GM10248 (cell line): ENCODE measurements around the gene CGGBP1.
A peak's percentile ranks its signal among the peaks of the same experiment; 100 is the strongest.

ENCODE experiments used
- CTCF ChIA-PET: fragments of 300-600 bp; sonication (Branson Sonifier 250); formaldehyde crosslinking; extraction: SDS; loops from one replicate; lab custom pipeline; 2021; ENCODE audit warnings: antibody characterized with exemption; lab: Yijun Ruan, JAX
- POLR2A ChIA-PET: fragments of 350-650 bp; sonication (Branson Sonifier 250); formaldehyde crosslinking; extraction: SDS; loops from one replicate; lab custom pipeline; 2020; ENCODE audit warnings: antibody characterized with exemption; lab: Yijun Ruan, JAX
- DNase-seq: peaks from one replicate; pipeline ENCODE4 v3.0.0; 2012; ENCODE audit errors: extremely low spot score
- CTCF ChIP-seq: IDR thresholded peaks from 2 replicates; pipeline ENCODE4 v1.5.1; 2012; ENCODE audit warnings: mild to moderate bottlenecking, low read depth; ENCODE audit errors: extremely low read depth, missing control alignments, control extremely low read depth

The CGGBP1 gene

DNA sequence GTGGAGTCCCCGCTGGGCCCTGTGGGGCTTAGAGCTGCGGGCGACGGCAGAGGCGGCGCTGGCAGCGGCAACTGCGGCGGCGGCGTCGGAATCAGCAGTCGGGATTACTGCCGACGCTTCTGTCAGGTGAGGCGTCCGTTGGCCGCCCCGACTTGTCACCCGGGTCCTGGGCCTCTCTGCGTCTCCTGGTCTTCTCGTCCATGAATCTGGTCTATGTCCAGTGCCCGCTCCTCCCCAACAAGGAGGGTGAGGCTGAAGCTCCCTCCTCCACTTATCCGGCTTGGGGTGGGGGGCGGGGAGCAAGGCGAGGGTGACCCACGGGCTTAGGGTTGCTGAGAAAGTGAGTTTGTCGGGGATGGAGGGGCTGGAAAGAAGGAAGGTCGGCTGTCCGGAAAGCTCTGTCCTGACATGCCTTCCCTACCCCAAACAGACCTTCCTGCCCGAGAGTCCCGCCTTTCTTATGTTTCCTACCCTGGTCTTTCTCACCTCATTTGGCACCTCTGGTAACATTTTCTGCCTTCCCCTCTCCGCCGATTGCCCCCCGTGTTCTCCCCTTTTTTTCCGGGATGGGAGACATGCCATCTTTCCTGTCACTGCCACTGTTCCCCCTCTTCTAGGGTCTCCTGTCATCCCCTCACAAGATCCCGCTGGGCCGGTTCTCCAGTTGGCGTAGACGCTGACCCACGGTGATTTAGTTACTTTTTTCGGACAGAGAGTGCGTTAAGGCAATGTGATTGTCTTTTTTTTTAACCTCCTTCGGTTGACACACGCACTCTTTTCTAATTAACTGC is 770 bp upstream of the CGGBP1 start:
- no peak for TF ChIP-seq CTCF
- ChIA-PET POLR2A (no interaction called here), CTCF (interaction anchor here (1.0 to 1.3 kb wide), 2 partner anchors 16 to 54 kb away, joined by 3 to 5 read pairs; no protein-coding TSS in a partner anchor)
- peak; percentile 13 for DNase-seq

GRCh38 chr3:88058306-88058580 is 562 bp downstream of the CGGBP1 start:
- CTCF ChIA-PET, result interaction anchor here (0.9 to 1.0 kb wide), 2 partner anchors 11 to 55 kb away, joined by 3 to 5 read pairs; no protein-coding TSS in a partner anchor
- no peak for DNase-seq
- TF ChIP-seq CTCF, result no peak
- POLR2A ChIA-PET, result interaction anchor here (0.9 to 1.0 kb wide), 2 partner anchors 92 to 95 kb away, joined by 4 to 8 read pairs; partner anchors contain the start of gene C3orf38

- TF ChIP-seq CTCF, result peak; percentile 10
- ChIA-PET CTCF (interaction anchor here (0.9 to 1.0 kb wide), 3 partner anchors 11 to 56 kb away, joined by 3 to 7 read pairs (median 5); no protein-coding TSS in a partner anchor), POLR2A (interaction anchor here (0.9 to 1.0 kb wide), 2 partner anchors 92 to 95 kb away, joined by 4 to 8 read pairs; partner anchors contain the start of gene C3orf38)
- no peak for DNase-seq
Measured at GRCh38 chr3:88057630-88058305, 1.0 kb downstream of the CGGBP1 start.

DNA sequence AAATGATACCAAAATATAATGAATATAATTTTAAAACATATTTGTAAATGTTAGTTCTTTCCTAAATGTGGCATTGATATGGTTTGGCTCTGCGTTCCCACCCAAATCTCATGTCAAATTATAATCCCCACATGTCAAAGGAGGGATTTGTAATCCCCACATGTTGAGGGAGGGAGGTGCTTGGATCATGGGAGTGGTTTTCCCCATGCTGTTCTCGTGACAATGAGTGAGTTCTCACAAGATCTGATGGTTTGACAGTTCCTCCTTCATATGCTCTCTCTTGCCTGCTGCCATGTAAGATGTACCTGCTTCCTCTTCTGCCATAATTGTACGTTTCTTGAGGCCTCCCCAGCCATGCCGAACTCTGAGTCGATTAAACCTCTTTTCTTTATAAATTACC is 12.0 kb downstream of the CGGBP1 start:
- ChIA-PET CTCF (interaction anchor here (0.9 to 1.3 kb wide), 2 partner anchors 10 to 12 kb away, joined by 3 read pairs; partner anchors contain the start of gene CGGBP1), POLR2A (no interaction called here)
- TF ChIP-seq CTCF, result no peak
- DNase-seq, result no peak

DNA sequence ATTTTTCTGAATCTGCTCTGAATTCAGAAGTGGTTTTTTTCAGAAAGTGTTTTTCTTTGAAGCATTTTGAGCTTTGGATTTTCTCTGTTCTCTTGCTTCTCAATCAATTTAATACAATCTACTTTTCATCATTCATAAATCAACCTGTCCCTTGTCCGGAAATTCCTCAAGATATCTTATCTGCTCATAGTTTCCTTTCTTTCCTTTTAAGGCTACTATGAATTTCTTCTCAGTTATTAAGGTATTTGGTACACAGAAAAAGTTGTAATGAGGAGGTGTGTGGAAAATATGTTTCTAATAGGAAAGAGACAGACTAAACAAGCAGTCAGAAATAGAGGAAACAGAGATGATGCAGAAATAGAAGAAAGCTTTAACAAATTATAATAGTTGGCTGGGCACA is 14.4 kb downstream of the CGGBP1 start:
- ChIA-PET POLR2A (no interaction called here), CTCF (interaction anchor here (1.2 to 3.3 kb wide), 2 partner anchors 9 to 16 kb away, joined by 3 to 14 read pairs; no protein-coding TSS in a partner anchor)
- TF ChIP-seq CTCF, result no peak
- DNase-seq, result no peak

DNA sequence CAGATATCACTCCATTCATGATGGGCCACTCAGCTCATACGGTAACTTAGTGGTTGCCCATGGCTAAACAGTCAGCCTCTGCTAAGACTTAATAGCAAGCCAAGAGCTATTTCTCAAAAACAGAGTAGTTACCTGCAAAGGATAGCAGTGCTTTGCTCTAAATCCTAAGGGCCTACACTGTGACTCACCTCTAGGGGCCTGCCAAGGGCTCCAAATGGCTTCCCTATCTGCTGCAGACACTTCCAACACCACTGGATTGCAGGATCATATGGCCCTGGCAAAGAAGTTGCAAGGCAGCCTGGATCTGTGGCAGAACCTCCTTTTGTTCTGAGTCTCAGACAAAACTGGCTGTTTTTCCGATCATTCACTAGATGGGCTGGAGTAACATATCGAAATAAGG is 17.8 kb downstream of the CGGBP1 start:
- no peak for TF ChIP-seq CTCF
- DNase-seq, result no peak
- CTCF ChIA-PET, result interaction anchor here (1.7 to 3.3 kb wide), 2 partner anchors 12 kb away, joined by 5 to 14 read pairs; no protein-coding TSS in a partner anchor
- POLR2A ChIA-PET, result no interaction called here
